KMS-11 (cell line): Measurements from ENCODE around the gene PLSCR3.
"Not testable (repeated sequence)": the region's sequence is repeated elsewhere in the genome, so short reads cannot be mapped to it uniquely, and the experiment has no call there.

Source experiments
- H2AFZ ChIP-seq: fragments of 200-600 bp; sonication (generic); 2 replicates; pipeline ENCODE4 v1.6.1; 2016; ENCODE audit warnings: antibody characterized with exemption, mixed run types, low read depth
- H3K27ac ChIP-seq: fragments of 200-600 bp; sonication (generic); 2 replicates; pipeline ENCODE4 v1.6.1; 2016; ENCODE audit warnings: mild to moderate bottlenecking, mixed run types
- H3K27me3 ChIP-seq: fragments of 200-600 bp; sonication (generic); 2 replicates; pipeline ENCODE4 v1.6.1; 2017; ENCODE audit warnings: mild to moderate bottlenecking, low read depth, mixed run types, moderate library complexity; ENCODE audit not compliant: insufficient read depth
- H3K36me3 ChIP-seq: fragments of 200-600 bp; sonication (generic); 2 replicates; pipeline ENCODE4 v1.6.1; 2017; ENCODE audit warnings: mild to moderate bottlenecking, mixed run types; ENCODE audit not compliant: insufficient read depth
- H3K4me1 ChIP-seq: fragments of 200-600 bp; sonication (generic); 2 replicates; pipeline ENCODE4 v1.6.1; 2016; ENCODE audit warnings: mild to moderate bottlenecking, low read depth, mixed run types; ENCODE audit not compliant: poor library complexity, severe bottlenecking
- H3K4me2 ChIP-seq: fragments of 200-600 bp; sonication (generic); 2 replicates; pipeline ENCODE4 v1.7.0; 2016; ENCODE audit warnings: mild to moderate bottlenecking, mixed run types
- H3K4me3 ChIP-seq: fragments of 200-600 bp; sonication (generic); IDR thresholded peaks from 2 replicates; pipeline ENCODE4 v1.6.1; 2017; ENCODE audit warnings: low read depth, low read length, mixed read lengths; ENCODE audit not compliant: insufficient read depth
- H3K79me2 ChIP-seq: fragments of 200-600 bp; sonication (generic); 2 replicates; pipeline ENCODE4 v1.6.1; 2016; ENCODE audit warnings: low read depth, mixed run types; ENCODE audit not compliant: insufficient read depth
- H3K9ac ChIP-seq: fragments of 200-600 bp; sonication (generic); 2 replicates; pipeline ENCODE4 v1.6.1; 2016; ENCODE audit warnings: mild to moderate bottlenecking, mixed run types
- H4K20me1 ChIP-seq: fragments of 200-600 bp; sonication (generic); 2 replicates; pipeline ENCODE4 v1.6.1; 2016; ENCODE audit warnings: mild to moderate bottlenecking, mixed run types; ENCODE audit not compliant: insufficient read depth
- TF ChIP-seq, protein P1 (sequence below): fragments of 200-600 bp; sonication (generic); conservative IDR thresholded peaks from 2 replicates; pipeline ENCODE4 v1.6.1; 2017; ENCODE audit warnings: low read depth, mild to moderate bottlenecking, antibody characterized with exemption, low read length, moderate library complexity, mixed read lengths

Gene PLSCR3

DNA sequence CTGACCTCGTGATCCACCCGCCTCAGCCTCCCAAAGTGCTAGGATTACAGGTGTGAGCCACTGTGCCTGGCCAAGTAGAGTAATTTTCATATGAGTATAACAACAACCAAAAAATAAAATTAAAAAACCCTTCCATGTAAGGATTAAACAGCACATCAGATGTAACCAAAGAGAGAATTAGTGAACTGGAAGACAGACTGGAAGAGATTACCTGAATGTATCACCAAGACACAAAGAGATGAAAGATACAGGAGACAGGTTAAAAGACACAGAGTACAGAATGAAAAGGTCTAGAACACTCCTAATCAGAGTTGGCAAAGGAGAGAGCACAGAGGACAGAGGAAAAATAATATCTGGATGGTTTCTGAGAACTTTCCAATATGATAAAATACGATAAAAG, 15.2 kb downstream of the PLSCR3 start:
- H3K4me2 ChIP-seq: no peak overlapping the region
- no peaks in the 10 kb centered on the region for H3K36me3 ChIP-seq
- TF ChIP-seq, protein P1, sequence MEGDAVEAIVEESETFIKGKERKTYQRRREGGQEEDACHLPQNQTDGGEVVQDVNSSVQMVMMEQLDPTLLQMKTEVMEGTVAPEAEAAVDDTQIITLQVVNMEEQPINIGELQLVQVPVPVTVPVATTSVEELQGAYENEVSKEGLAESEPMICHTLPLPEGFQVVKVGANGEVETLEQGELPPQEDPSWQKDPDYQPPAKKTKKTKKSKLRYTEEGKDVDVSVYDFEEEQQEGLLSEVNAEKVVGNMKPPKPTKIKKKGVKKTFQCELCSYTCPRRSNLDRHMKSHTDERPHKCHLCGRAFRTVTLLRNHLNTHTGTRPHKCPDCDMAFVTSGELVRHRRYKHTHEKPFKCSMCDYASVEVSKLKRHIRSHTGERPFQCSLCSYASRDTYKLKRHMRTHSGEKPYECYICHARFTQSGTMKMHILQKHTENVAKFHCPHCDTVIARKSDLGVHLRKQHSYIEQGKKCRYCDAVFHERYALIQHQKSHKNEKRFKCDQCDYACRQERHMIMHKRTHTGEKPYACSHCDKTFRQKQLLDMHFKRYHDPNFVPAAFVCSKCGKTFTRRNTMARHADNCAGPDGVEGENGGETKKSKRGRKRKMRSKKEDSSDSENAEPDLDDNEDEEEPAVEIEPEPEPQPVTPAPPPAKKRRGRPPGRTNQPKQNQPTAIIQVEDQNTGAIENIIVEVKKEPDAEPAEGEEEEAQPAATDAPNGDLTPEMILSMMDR: no peak
- no peaks in the 10 kb centered on the region for H3K27me3 ChIP-seq
- no peaks in the 10 kb centered on the region for H3K4me1 ChIP-seq
- H3K4me3 ChIP-seq: no peak overlapping the region
- H4K20me1 ChIP-seq: no peaks in the 10 kb centered on the region
- H3K79me2 ChIP-seq: no peaks in the 10 kb centered on the region
- H2AFZ ChIP-seq: no peak overlapping the region
- H3K9ac ChIP-seq: no peak overlapping the region
- no peak overlapping the region for H3K27ac ChIP-seq

DNA sequence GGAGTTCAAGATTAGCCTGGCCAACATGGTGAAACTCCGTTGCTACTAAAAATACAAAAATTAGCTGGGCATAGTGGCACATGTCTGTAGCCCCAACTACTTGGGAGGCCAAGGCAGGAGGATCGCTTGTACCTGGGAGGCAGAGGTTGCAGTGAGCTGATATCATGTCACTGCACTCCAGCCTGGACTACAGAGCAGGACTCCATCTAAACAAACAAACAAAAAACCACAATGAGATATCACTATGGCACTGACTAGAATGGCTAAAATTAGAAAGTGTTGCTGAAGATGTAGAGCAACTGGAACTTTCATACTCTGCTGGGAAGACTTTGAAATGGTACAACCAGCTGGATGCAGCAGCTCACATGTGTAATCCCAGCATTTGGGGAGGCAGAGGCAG, 20.0 kb downstream of the PLSCR3 start:
- no peaks in the 10 kb centered on the region for H4K20me1 ChIP-seq
- H2AFZ ChIP-seq: no peak overlapping the region
- H3K9ac ChIP-seq: no peak overlapping the region
- no peak overlapping the region for H3K4me2 ChIP-seq
- no peaks in the 10 kb centered on the region for H3K27me3 ChIP-seq
- no peak overlapping the region for H3K4me3 ChIP-seq
- TF ChIP-seq, protein P1: no peak
- no peak overlapping the region for H3K27ac ChIP-seq
- H3K4me1 ChIP-seq: no peaks in the 10 kb centered on the region
- H3K79me2 ChIP-seq: no peaks in the 10 kb centered on the region
- H3K36me3 ChIP-seq: no peaks in the 10 kb centered on the region

DNA sequence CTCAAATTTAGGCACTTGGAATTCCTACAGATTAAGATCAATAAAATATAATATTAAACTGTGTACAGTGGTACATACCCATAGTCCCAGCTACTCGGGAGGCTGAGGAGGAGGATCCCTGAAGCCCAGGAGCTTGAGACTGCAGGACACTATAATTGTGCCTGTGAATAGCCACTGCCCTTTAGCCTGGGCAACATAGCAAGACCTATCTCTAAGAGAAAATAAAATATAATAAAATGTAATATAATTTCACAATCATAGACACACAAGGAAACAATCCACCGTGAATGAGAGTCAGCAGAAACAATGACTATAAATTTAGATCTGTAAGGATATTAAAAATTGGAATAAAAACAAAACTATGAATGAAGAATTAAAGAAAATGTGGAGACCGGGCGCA, 23.5 kb downstream of the PLSCR3 start:
- no peaks in the 10 kb centered on the region for H3K79me2 ChIP-seq
- H3K27ac ChIP-seq: no peak overlapping the region
- TF ChIP-seq, protein P1: no peak
- no peaks in the 10 kb centered on the region for H3K36me3 ChIP-seq
- no peak overlapping the region for H3K9ac ChIP-seq
- H3K4me2 ChIP-seq: no peak overlapping the region
- no peaks in the 10 kb centered on the region for H3K4me1 ChIP-seq
- no peak overlapping the region for H2AFZ ChIP-seq
- no peaks in the 10 kb centered on the region for H3K27me3 ChIP-seq
- H3K4me3 ChIP-seq: no peak overlapping the region
- no peaks in the 10 kb centered on the region for H4K20me1 ChIP-seq

DNA sequence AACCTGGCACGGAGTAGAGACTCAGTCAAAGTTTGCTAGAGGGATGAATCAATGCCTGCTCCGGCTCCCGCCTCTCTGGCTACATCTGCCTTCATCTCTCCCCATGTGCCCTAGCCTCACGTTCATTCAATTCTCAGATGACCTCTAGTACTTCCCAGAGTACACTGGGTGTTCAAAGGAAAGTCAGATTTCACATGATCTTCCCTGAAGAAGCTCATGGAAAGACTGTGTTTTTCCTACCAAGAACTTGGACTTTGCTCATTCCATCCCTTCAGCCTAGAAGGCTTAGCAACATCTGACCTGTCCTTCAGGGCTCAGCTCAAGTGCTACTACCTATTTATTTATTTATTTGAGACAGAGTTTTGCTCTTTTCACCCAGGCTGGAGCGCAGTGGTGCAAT, 24.5 kb downstream of the PLSCR3 start:
- no peaks in the 10 kb centered on the region for H3K79me2 ChIP-seq
- H3K4me2 ChIP-seq: no peak overlapping the region
- H3K9ac ChIP-seq: no peak overlapping the region
- no peaks in the 10 kb centered on the region for H3K36me3 ChIP-seq
- no peaks in the 10 kb centered on the region for H4K20me1 ChIP-seq
- no peaks in the 10 kb centered on the region for H3K4me1 ChIP-seq
- TF ChIP-seq, protein P1: no peak
- H2AFZ ChIP-seq: no peak overlapping the region
- H3K4me3 ChIP-seq: no peak overlapping the region
- no peaks in the 10 kb centered on the region for H3K27me3 ChIP-seq
- H3K27ac ChIP-seq: no peak overlapping the region

DNA sequence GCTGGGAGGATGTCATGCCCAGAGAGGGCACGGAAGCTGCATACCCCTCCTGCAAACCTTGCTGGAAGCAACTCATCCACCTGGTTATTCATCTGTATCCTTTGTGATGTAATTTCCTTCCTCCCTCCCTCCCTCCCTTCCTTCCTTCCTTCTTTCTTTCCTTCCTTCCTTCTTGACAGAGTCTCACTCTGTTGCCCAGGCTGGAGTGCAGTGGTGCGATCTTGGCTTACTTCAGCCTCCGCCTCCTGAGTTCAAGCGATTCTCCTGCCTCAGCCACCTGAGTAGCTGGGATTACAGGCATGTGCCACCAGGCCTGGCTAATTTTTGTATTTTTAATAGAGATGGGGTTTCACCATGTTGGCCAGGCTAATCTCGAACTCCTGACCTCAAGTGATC, 25.7 kb downstream of the PLSCR3 start:
- not testable (repeated sequence) for H3K9ac ChIP-seq, H2AFZ ChIP-seq, H3K27ac ChIP-seq, H3K4me2 ChIP-seq, H3K4me1 ChIP-seq, H4K20me1 ChIP-seq, H3K27me3 ChIP-seq, H3K4me3 ChIP-seq, H3K36me3 ChIP-seq, H3K79me2 ChIP-seq
